Left lung (tissue), 10 donors: ENCODE results near the gene KIFAP3. TPM values are rescaled to one million over a fixed set of nuclear protein-coding genes. Genes with fewer than 3 reads are reported as not detected.

Experiments used
- ATAC-seq: fragments of 200-7000 bp; cut with Tn5 transposase; one replicate; pipeline ENCODE4 v1.9.1; 2020; ENCODE audit warnings: moderate library complexity
- DNase-seq, 4 donors: peaks; one replicate each; pipeline ENCODE4 v3.0.0-alpha.2; 2013 to 2020
- H3K27ac ChIP-seq, 2 donors: fragments of 200-600 bp; sonication (generic) in 1 of 2; one replicate each; pipeline versions ENCODE4 v1.5.0 to v1.8.0; 2020 to 2021
- H3K27me3 ChIP-seq, 2 donors: fragments of 200-600 bp; sonication (generic) in 1 of 2; one replicate each; pipeline versions ENCODE4 v1.5.0 to v1.8.0; 2020 to 2021
- H3K36me3 ChIP-seq, 2 donors: fragments of 200-600 bp; sonication (generic) in 1 of 2; one replicate each; pipeline versions ENCODE4 v1.5.0 to v1.8.0; 2020 to 2021
- H3K4me1 ChIP-seq, 2 donors: fragments of 200-600 bp; one replicate each; pipeline ENCODE4 v1.8.0; 2021
- H3K4me3 ChIP-seq, 2 donors: fragments of 200-600 bp; sonication (generic) in 1 of 2; one replicate each; pipeline versions ENCODE4 v1.5.0 to v1.8.0; 2020 to 2021; ENCODE audit warnings: mild to moderate bottlenecking in 1 of 2
- H3K9me3 ChIP-seq, 2 donors: fragments of 200-600 bp; sonication (generic) in 1 of 2; one replicate each; pipeline versions ENCODE4 v1.5.0 to v1.8.0; 2020 to 2021
- CTCF ChIP-seq, 2 donors: fragments of 200-600 bp; sonication (generic) in 1 of 2; IDR thresholded peaks; one replicate each; pipeline versions ENCODE4 v1.5.0 to v1.8.0; 2021; ENCODE audit warnings: antibody characterized with exemption in 2 of 2
- intact Hi-C, 2 donors: fragments of 100-400 bp; cut with DNase I; formaldehyde crosslinking; loops; one replicate each; pipeline versions ENCODE4 v1.11.2 to v1.14.2; 2022
- polyA plus RNA-seq, 6 donors: library from polyadenylated mRNA; unstranded; fragments of 120-200 nt; gene quantifications; one replicate each; pipeline ENCODE4 v1.2.1, GENCODE V29; 2013; ENCODE audit not compliant: insufficient read length in 6 of 6
- total RNA-seq, 2 donors: library from RNA; stranded (reverse); fragmentation: NEBNext Ultra II Directional; extraction: Animal tissue kit (Norgen Biotek cat#: 25700); gene quantifications; one replicate each; pipeline ENCODE4 v1.2.1, GENCODE V29; 2021
- donor health status: DM: no; HTN: yes; CAD: no.
- donor health status: DM: no; HTN: no; CAD: no.

KIFAP3 gene
- total and polyA plus RNA-seq, 8 donors, result 23.2 to 40.7 (median 33.9) TPM

- H3K4me1 ChIP-seq, result no peaks in the 10 kb centered on the region
- TF ChIP-seq CTCF (IDR thresholded peaks at IDR 0.05), result no peak
These were observed 32.9 kb downstream of the KIFAP3 start for GRCh38 chr1:170041423-170042192.

GRCh38 chr1:170032531-170033280 lies 41.8 kb downstream of the KIFAP3 start:
- Histone ChIP-seq H3K4me3 (no peak overlapping the region), H3K27ac (no peak overlapping the region), H3K9me3 (peaks cover 0 to 10% of the 10 kb centered on the region in 2 donors), H3K27me3 (no peaks in the 10 kb centered on the region), H3K36me3 (peaks cover 0 to 14% of the 10 kb centered on the region in 2 donors), H3K4me1 (no peaks in the 10 kb centered on the region)
- DNase-seq (no peak), ATAC-seq (no peak)
- TF ChIP-seq CTCF (IDR thresholded peaks at IDR 0.05), result no peak
- intact Hi-C loops, result no loop called here

More at GRCh38 chr1:170041423-170042192, 32.9 kb downstream of the KIFAP3 start:
- H3K27ac ChIP-seq, result no peak overlapping the region
- peaks cover 0 to 23% of the 10 kb centered on the region in 2 donors for H3K36me3 ChIP-seq
- no peak overlapping the region for H3K4me3 ChIP-seq
- ATAC-seq (no peak), DNase-seq (no peak)
- H3K9me3 ChIP-seq, result no peaks in the 10 kb centered on the region
- no peaks in the 10 kb centered on the region for H3K27me3 ChIP-seq
- intact Hi-C loops, result no loop called here

- Histone ChIP-seq H3K9me3 (peaks cover 0 to 16% of the 10 kb centered on the region in 2 donors), H3K36me3 (peaks cover 0 to 7% of the 10 kb centered on the region in 2 donors), H3K4me1 (no peaks in the 10 kb centered on the region), H3K27me3 (no peaks in the 10 kb centered on the region), H3K4me3 (no peak overlapping the region), H3K27ac (no peak overlapping the region)
- no peak for TF ChIP-seq CTCF (IDR thresholded peaks at IDR 0.05)
- ATAC-seq, result no peak
- DNase-seq, result no peak
- intact Hi-C loops, result no loop called here
These were observed 44.3 kb downstream of the KIFAP3 start for GRCh38 chr1:170030212-170030611.

- Histone ChIP-seq H3K4me3 (no peak overlapping the region), H3K27me3 (no peaks in the 10 kb centered on the region), H3K4me1 (no peaks in the 10 kb centered on the region), H3K9me3 (peaks cover 0 to 16% of the 10 kb centered on the region in 2 donors), H3K27ac (no peak overlapping the region), H3K36me3 (peaks cover 0 to 16% of the 10 kb centered on the region in 2 donors)
- ATAC-seq (no peak), DNase-seq (no peak)
- no peak for TF ChIP-seq CTCF (IDR thresholded peaks at IDR 0.05)
- intact Hi-C loops, result no loop called here
These were observed 46.7 kb downstream of the KIFAP3 start for GRCh38 chr1:170027760-170028159.

- intact Hi-C loops, result no loop called here
These were observed 53.6 kb downstream of the KIFAP3 start for GRCh38 chr1:170020859-170021258.

More at GRCh38 chr1:170020859-170021258, 53.6 kb downstream of the KIFAP3 start:
- H3K4me1 ChIP-seq, result no peaks in the 10 kb centered on the region
- H3K4me3 ChIP-seq, result no peak overlapping the region
- DNase-seq (no peak), ATAC-seq (no peak)
- H3K9me3 ChIP-seq, result peaks cover 0 to 13% of the 10 kb centered on the region in 2 donors
- no peak overlapping the region for H3K27ac ChIP-seq
- no peak for TF ChIP-seq CTCF (IDR thresholded peaks at IDR 0.05)
- H3K27me3 ChIP-seq, result no peaks in the 10 kb centered on the region
- peaks cover 0 to 24% of the 10 kb centered on the region in 2 donors for H3K36me3 ChIP-seq
